ENCODE data around the gene ZFYVE27.

Gene ZFYVE27

GRCh38 chr10:97771913-97772823 lies 35.2 kb downstream of the ZFYVE27 start, which contains the start of gene SFRP5:
Gene SFRP5 (minus strand): TSS chr10:97771999. CDS start chr10:97771833, 166 bp downstream.
- Histone ChIP-seq H2AFZ (ENCODE audit: low read length) (no peak within 1 kb of the TSS), H3K9me2 (replicated peaks; ENCODE audit: insufficient read depth, low read length) (no peaks in the 10 kb centered on the region), H3K27ac (ENCODE audit: low read length) (no peak within 1 kb of the TSS), H3K9ac (ENCODE audit: low read length) (no peak within 1 kb of the TSS), H3K4me1 (ENCODE audit: low read length) (no peaks in the 10 kb centered on the region), H3K79me2 (ENCODE audit: low read length) (no peaks in the 10 kb centered on the region), H3K4me2 (ENCODE audit: low read depth, low read length) (no peak within 1 kb of the TSS), H3K27me3 (replicated peaks; ENCODE audit: insufficient read depth, low read length) (peaks cover 39% of the 10 kb centered on the region), H3F3A (ENCODE audit: insufficient read depth, low read length) (no peaks in the 10 kb centered on the region), H3K9me3 (replicated peaks; ENCODE audit: insufficient read depth, low read length) (no peaks in the 10 kb centered on the region), H3K36me3 (replicated peaks; ENCODE audit: insufficient read depth, low read length) (no peaks in the 10 kb centered on the region), H3K4me3 (ENCODE audit: low read length) (no peak within 1 kb of the TSS), H4K20me1 (ENCODE audit: insufficient read depth, low read length) (no peaks in the 10 kb centered on the region)
- no peak for DNase-seq
- TF ChIP-seq EZH2phosphoT487 (IDR thresholded peaks at IDR 0.05; ENCODE audit: low read length): no peak
- TF ChIP-seq, protein P1, sequence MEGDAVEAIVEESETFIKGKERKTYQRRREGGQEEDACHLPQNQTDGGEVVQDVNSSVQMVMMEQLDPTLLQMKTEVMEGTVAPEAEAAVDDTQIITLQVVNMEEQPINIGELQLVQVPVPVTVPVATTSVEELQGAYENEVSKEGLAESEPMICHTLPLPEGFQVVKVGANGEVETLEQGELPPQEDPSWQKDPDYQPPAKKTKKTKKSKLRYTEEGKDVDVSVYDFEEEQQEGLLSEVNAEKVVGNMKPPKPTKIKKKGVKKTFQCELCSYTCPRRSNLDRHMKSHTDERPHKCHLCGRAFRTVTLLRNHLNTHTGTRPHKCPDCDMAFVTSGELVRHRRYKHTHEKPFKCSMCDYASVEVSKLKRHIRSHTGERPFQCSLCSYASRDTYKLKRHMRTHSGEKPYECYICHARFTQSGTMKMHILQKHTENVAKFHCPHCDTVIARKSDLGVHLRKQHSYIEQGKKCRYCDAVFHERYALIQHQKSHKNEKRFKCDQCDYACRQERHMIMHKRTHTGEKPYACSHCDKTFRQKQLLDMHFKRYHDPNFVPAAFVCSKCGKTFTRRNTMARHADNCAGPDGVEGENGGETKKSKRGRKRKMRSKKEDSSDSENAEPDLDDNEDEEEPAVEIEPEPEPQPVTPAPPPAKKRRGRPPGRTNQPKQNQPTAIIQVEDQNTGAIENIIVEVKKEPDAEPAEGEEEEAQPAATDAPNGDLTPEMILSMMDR (IDR thresholded peaks at IDR 0.05; ENCODE audit: low read length): no peak
- no peak for TF ChIP-seq EZH2 (optimal IDR thresholded peaks at IDR 0.05; ENCODE audit: low read depth, low read length)

- no peaks in the 10 kb centered on the region for H3K36me3 ChIP-seq (replicated peaks; ENCODE audit: insufficient read depth, low read length)
- H3K4me3 ChIP-seq (ENCODE audit: low read length): no peak overlapping the region
- peaks cover 39% of the 10 kb centered on the region for H3K27me3 ChIP-seq (replicated peaks; ENCODE audit: insufficient read depth, low read length)
- no peak overlapping the region for H2AFZ ChIP-seq (ENCODE audit: low read length)
- no peaks in the 10 kb centered on the region for H3K4me1 ChIP-seq (ENCODE audit: low read length)
- no peaks in the 10 kb centered on the region for H3F3A ChIP-seq (ENCODE audit: insufficient read depth, low read length)
- H3K9me2 ChIP-seq (replicated peaks; ENCODE audit: insufficient read depth, low read length): no peaks in the 10 kb centered on the region
- DNase-seq: no peak
- no peak overlapping the region for H3K9ac ChIP-seq (ENCODE audit: low read length)
- no peaks in the 10 kb centered on the region for H3K9me3 ChIP-seq (replicated peaks; ENCODE audit: insufficient read depth, low read length)
- no peaks in the 10 kb centered on the region for H4K20me1 ChIP-seq (ENCODE audit: insufficient read depth, low read length)
- no peak overlapping the region for H3K4me2 ChIP-seq (ENCODE audit: low read depth, low read length)
- no peaks in the 10 kb centered on the region for H3K79me2 ChIP-seq (ENCODE audit: low read length)
- TF ChIP-seq EZH2phosphoT487 (IDR thresholded peaks at IDR 0.05; ENCODE audit: low read length) (no peak), EZH2 (optimal IDR thresholded peaks at IDR 0.05; ENCODE audit: low read depth, low read length) (no peak)
- TF ChIP-seq, protein P1 (IDR thresholded peaks at IDR 0.05; ENCODE audit: low read length): no peak
- H3K27ac ChIP-seq (ENCODE audit: low read length): no peak overlapping the region
Measured at GRCh38 chr10:97773096-97773495, 36.2 kb downstream of the ZFYVE27 start.

GRCh38 chr10:97774811-97775294 lies 37.9 kb downstream of the ZFYVE27 start:
- Histone ChIP-seq H3K27ac (ENCODE audit: low read length) (no peak overlapping the region), H3K9me3 (replicated peaks; ENCODE audit: insufficient read depth, low read length) (no peaks in the 10 kb centered on the region), H3K4me2 (ENCODE audit: low read depth, low read length) (no peak overlapping the region), H3K36me3 (replicated peaks; ENCODE audit: insufficient read depth, low read length) (no peaks in the 10 kb centered on the region), H2AFZ (ENCODE audit: low read length) (no peak overlapping the region), H3K9me2 (replicated peaks; ENCODE audit: insufficient read depth, low read length) (no peaks in the 10 kb centered on the region), H3K4me1 (ENCODE audit: low read length) (no peaks in the 10 kb centered on the region), H3K4me3 (ENCODE audit: low read length) (no peak overlapping the region), H3F3A (ENCODE audit: insufficient read depth, low read length) (no peaks in the 10 kb centered on the region), H3K27me3 (replicated peaks; ENCODE audit: insufficient read depth, low read length) (peaks cover 39% of the 10 kb centered on the region), H3K79me2 (ENCODE audit: low read length) (no peaks in the 10 kb centered on the region), H3K9ac (ENCODE audit: low read length) (no peak overlapping the region), H4K20me1 (ENCODE audit: insufficient read depth, low read length) (no peaks in the 10 kb centered on the region)
- no peak for DNase-seq
- no peak for TF ChIP-seq EZH2phosphoT487 (IDR thresholded peaks at IDR 0.05; ENCODE audit: low read length)
- no peak for TF ChIP-seq EZH2 (optimal IDR thresholded peaks at IDR 0.05; ENCODE audit: low read depth, low read length)
- TF ChIP-seq, protein P1 (IDR thresholded peaks at IDR 0.05; ENCODE audit: low read length): no peak

Measured in MM.1S (cell line).